Adrenal gland (tissue), 12 donors: ENCODE data around the gene ST8SIA1. TPM values are rescaled to one million over a fixed set of nuclear protein-coding genes. Genes with fewer than 3 reads are reported as not detected.

ENCODE experiments used
- DNase-seq, 7 donors: peaks; one replicate each; pipeline ENCODE4 v3.0.0-alpha.2; 2019 to 2020
- H3K27ac ChIP-seq, 5 donors: fragments of 200-600 bp; sonication (generic) in 4 of 5; 1 replicate in 3 of 5; 2 replicates in 2 of 5; pipeline versions ENCODE4 v1.5.1 to v1.8.0; 2016 to 2020; ENCODE audit warnings: mild to moderate bottlenecking in 1 of 5
- H3K27me3 ChIP-seq: fragments of 200-600 bp; 2 replicates; pipeline ENCODE4 v1.8.0; 2021
- H3K36me3 ChIP-seq, 2 donors: fragments of 200-600 bp; replicated peaks in 1 of 2; 1 replicate in 1 of 2; 2 replicates in 1 of 2; pipeline versions ENCODE4 v1.5.1 to v1.8.0; 2018 to 2022
- H3K4me1 ChIP-seq, 2 donors: fragments of 200-600 bp; replicated peaks in 1 of 2; 1 replicate in 1 of 2; 2 replicates in 1 of 2; pipeline versions ENCODE4 v1.5.1 to v1.8.0; 2018 to 2021
- H3K4me3 ChIP-seq, 4 donors: fragments of 200-600 bp; sonication (generic) in 3 of 4; one replicate each; pipeline ENCODE4 v1.5.1; 2016 to 2018
- H3K9me3 ChIP-seq, 3 donors: fragments of 200-600 bp; sonication (generic) in 1 of 3; replicated peaks in 1 of 3; 1 replicate in 2 of 3; 2 replicates in 1 of 3; pipeline versions ENCODE4 v1.5.1 to v1.8.0; 2016 to 2021
- CTCF ChIP-seq, 6 experiments: fragments of 450-650 bp in 4 of 6; fragments of 200-600 bp in 2 of 6; sonication (generic) in 1 of 6; IDR thresholded peaks; 1 replicate in 5 of 6; 2 replicates in 1 of 6; pipeline versions ENCODE4 v1.5.1 to v1.8.0; 2016 to 2021; ENCODE audit warnings: antibody characterized with exemption in 6 of 6, mild to moderate bottlenecking in 2 of 6, moderate library complexity in 1 of 6
- POLR2A ChIP-seq, 2 donors: fragments of 450-650 bp; IDR thresholded peaks; one replicate each; pipeline ENCODE4 v1.6.1; 2017; ENCODE audit warnings: antibody characterized with exemption in 2 of 2, mild to moderate bottlenecking in 2 of 2, moderate library complexity in 1 of 2
- WGBS, 4 donors: extraction: QIAGEN DNeasy Blood & Tissue Kit in 2 of 4; methylation state at CpG; one replicate each; pipeline versions ENCODE4 v1.1.5 to v1.1.7; 2013 to 2017; 5-methylcytosine and 5-hydroxymethylcytosine counted together
- intact Hi-C, 2 donors: fragments of 100-400 bp; cut with DNase I; formaldehyde crosslinking; loops; one replicate each; pipeline versions ENCODE4 v1.14.1 to v1.15.0; 2022 to 2023
- polyA plus RNA-seq, 3 donors: library from polyadenylated mRNA; stranded (reverse); fragments of 200-250 nt in 2 of 3; fragments of 350-450 nt in 1 of 3; fragmentation: Illumina TruSeq in 1 of 3; extraction: RNeasy Lipid Tissue Mini Kit (QIAGEN cat#74804) in 1 of 3; gene quantifications; one replicate each; pipeline ENCODE4 v1.2.3, GENCODE V29; 2013 to 2014
- total RNA-seq, 9 donors: library from RNA; depleted of rRNA in 4 of 9; stranded (reverse); fragments of >200 nt in 4 of 9; fragments of 120-200 nt in 1 of 9; fragmentation: NEBNext Ultra II Directional in 1 of 9; extraction: Animal tissue kit (Norgen Biotek cat#: 25700) in 1 of 9; gene quantifications; one replicate each; pipeline versions ENCODE4 v1.1.0 to v1.2.4, GENCODE V29; 2013 to 2023
- donor health status: healthy with polysubstance abuse.
- donor health status: Bipolar disorder and iron deficiency.
- donor health status: DM: yes; HTN: yes; CAD: no.
- donor health status: DM: no; HTN: no; CAD: no.
- donor health status: DM: no; HTN: no; CAD: no.
- donor health status: DM: yes; HTN: yes; CAD: no.

The ST8SIA1 gene
- total and polyA plus RNA-seq, 12 donors, result 3.1 to 37.8 (median 11.8) TPM

GRCh38 chr12:22282283-22282682 is 52.2 kb downstream of the ST8SIA1 start:
- peak overlapping the region in 3 of 5 donors; percentile 17 to 72 (median 54) for H3K27ac ChIP-seq

GRCh38 chr12:22276867-22277266 is 57.6 kb downstream of the ST8SIA1 start:
- Histone ChIP-seq H3K36me3 (no peaks in the 10 kb centered on the region), H3K27me3 (no peaks in the 10 kb centered on the region), H3K9me3 (no peaks in the 10 kb centered on the region), H3K4me3 (no peak overlapping the region), H3K4me1 (peaks cover 4 to 20% of the 10 kb centered on the region in 2 donors), H3K27ac (peak overlapping the region in 1 of 5 donors; percentile 79)
- intact Hi-C loops, result no loop called here
- no peak for TF ChIP-seq POLR2A (IDR thresholded peaks at IDR 0.05)
- no peak for TF ChIP-seq CTCF (IDR thresholded peaks at IDR 0.05)
- 55 to 72% (median 64%) methylated on average over 3 of the region's 3 CpGs for WGBS, 4 donors
- no peak for DNase-seq

More at GRCh38 chr12:22282283-22282682, 52.2 kb downstream of the ST8SIA1 start:
- intact Hi-C loops, result no loop called here
- TF ChIP-seq POLR2A (IDR thresholded peaks at IDR 0.05) (no peak), CTCF (IDR thresholded peaks at IDR 0.05) (no peak)
- H3K4me3 ChIP-seq, result peak overlapping the region in 1 of 4 donors; percentile 45
- H3K27me3 ChIP-seq, result no peaks in the 10 kb centered on the region
- no peaks in the 10 kb centered on the region for H3K9me3 ChIP-seq
- peaks cover 0 to 12% of the 10 kb centered on the region in 2 donors for H3K4me1 ChIP-seq
- 57 to 63% (median 59%) methylated on average over 6 of the region's 6 CpGs for WGBS, 4 donors
- DNase-seq, result peak in 2 of 7 donors; percentile 19 to 21
- H3K36me3 ChIP-seq, result no peaks in the 10 kb centered on the region

- Histone ChIP-seq H3K4me3 (peak overlapping the region in 1 of 4 donors; percentile 10), H3K27me3 (no peaks in the 10 kb centered on the region), H3K9me3 (no peaks in the 10 kb centered on the region), H3K36me3 (no peaks in the 10 kb centered on the region), H3K4me1 (peaks cover 4 to 19% of the 10 kb centered on the region in 2 donors), H3K27ac (peak overlapping the region; percentile 42 to 89 (median 79))
- no peak for DNase-seq
- no peak for TF ChIP-seq POLR2A (IDR thresholded peaks at IDR 0.05)
- no peak for TF ChIP-seq CTCF (IDR thresholded peaks at IDR 0.05)
- 62 to 84% (median 68%) methylated on average over 5 of the region's 5 CpGs for WGBS, 4 donors
- intact Hi-C loops, result no loop called here
Observed at GRCh38 chr12:22276313-22276712, 58.2 kb downstream of the ST8SIA1 start.

- Histone ChIP-seq H3K27me3 (no peaks in the 10 kb centered on the region), H3K36me3 (no peaks in the 10 kb centered on the region), H3K4me1 (peaks cover 4 to 19% of the 10 kb centered on the region in 2 donors), H3K9me3 (no peaks in the 10 kb centered on the region), H3K4me3 (peak overlapping the region in 1 of 4 donors; percentile 10), H3K27ac (peak overlapping the region in 4 of 5 donors; percentile 59 to 89 (median 82))
- 15 to 50% (median 36%) methylated on average over 2 of the region's 2 CpGs for WGBS, 4 donors
- DNase-seq, result peak; percentile 75 to 97 (median 95)
- TF ChIP-seq POLR2A (IDR thresholded peaks at IDR 0.05) (peak in 1 of 2 donors; percentile 60), CTCF (IDR thresholded peaks at IDR 0.05) (no peak)
- intact Hi-C loops, result no loop called here
Observed at GRCh38 chr12:22275843-22276242, 58.7 kb downstream of the ST8SIA1 start.
